A549 (cell line): Measurements from ENCODE around the gene CLEC16A. TPM values are rescaled to one million over a fixed set of nuclear protein-coding genes. Genes with fewer than 3 reads are reported as not detected.

Source experiments
- ATAC-seq, 2 experiments: fragments of 200-7000 bp in 1 of 2; fragments of >200 bp in 1 of 2; cut with Nextera tagmentation in 1 of 2; cut with Tn5 transposase in 1 of 2; 3 replicates each; pipeline versions ENCODE4 v1.8.0 to v1.9.1; 2018 to 2020; ENCODE audit warnings: mild to moderate bottlenecking in 1 of 2, moderate library complexity in 1 of 2
- CTCF ChIA-PET: fragments of 300-600 bp; sonication (Branson Sonifier 250); formaldehyde crosslinking; extraction: SDS; loops from one replicate; lab custom pipeline; 2021; ENCODE audit warnings: antibody characterized with exemption, inconsistent platforms; lab: Yijun Ruan, JAX
- POLR2A ChIA-PET: fragments of 350-600 bp; formaldehyde crosslinking; extraction: SDS; loops from one replicate; lab custom pipeline; 2021; ENCODE audit warnings: antibody characterized with exemption, inconsistent platforms; lab: Yijun Ruan, JAX
- DNase-seq, 2 experiments: peaks; one replicate each; pipeline versions ENCODE4 v3.0.0 to v3.0.0-alpha.2; 2011 to 2016; ENCODE audit warnings: low read depth in 1 of 2, low spot score in 1 of 2
- FAIRE-seq: peaks from 2 replicates; lab custom pipeline; 2011; peaks lifted over from hg19 to GRCh38; lab: Jason Lieb, UNC
- H3K27ac ChIP-seq, 2 experiments: fragments of >200 bp; sonication (Bioruptor Twin); formaldehyde crosslinking; 3 replicates each; pipeline ENCODE4 v1.5.1; 2016 to 2017
- H3K4me1 ChIP-seq: fragments of >200 bp; sonication (Bioruptor Twin); formaldehyde crosslinking; 3 replicates; pipeline ENCODE4 v1.6.1; 2016
- H3K4me2 ChIP-seq: fragments of >200 bp; sonication (Bioruptor Twin); formaldehyde crosslinking; 3 replicates; pipeline ENCODE4 v1.6.1; 2016
- H3K4me3 ChIP-seq: fragments of >200 bp; sonication (Bioruptor Twin); formaldehyde crosslinking; 3 replicates; pipeline ENCODE4 v1.5.1; 2016
- H3K9me3 ChIP-seq: fragments of >200 bp; sonication (Bioruptor Twin); formaldehyde crosslinking; 3 replicates; pipeline ENCODE4 v1.6.1; 2016
- CBX8 ChIP-seq: fragments of 200-600 bp; sonication (generic); IDR thresholded peaks from 2 replicates; pipeline ENCODE4 v1.6.1; 2016
- CEBPB ChIP-seq, 2 experiments: fragments of >200 bp in 1 of 2; sonication (Bioruptor Twin) in 1 of 2; formaldehyde crosslinking in 1 of 2; IDR thresholded peaks; 2 replicates each; pipeline ENCODE4 v1.6.1; 2012 to 2016
- CHD2 ChIP-seq: fragments of 150-350 bp; IDR thresholded peaks from 2 replicates; pipeline ENCODE4 v1.6.1; 2014; ENCODE audit warnings: low read length; ENCODE audit not compliant: partially characterized antibody
- EHF ChIP-seq: fragments of 250-450 bp; sonication (Bioruptor Pico); IDR thresholded peaks from 2 replicates; pipeline ENCODE4 v1.5.0; 2020; ENCODE audit warnings: mild to moderate bottlenecking
- ESRRA ChIP-seq: fragments of 150-350 bp; IDR thresholded peaks from 2 replicates; pipeline ENCODE4 v1.6.1; 2014; ENCODE audit warnings: mild to moderate bottlenecking, low read length, borderline replicate concordance
- FOXS1 ChIP-seq: fragments of 250-450 bp; sonication (Bioruptor Pico); IDR thresholded peaks from 2 replicates; pipeline ENCODE4 v1.5.0; 2020; ENCODE audit warnings: mild to moderate bottlenecking, moderate library complexity
- HES2 ChIP-seq: fragments of >200 bp; sonication (Bioruptor Twin); formaldehyde crosslinking; IDR thresholded peaks from 2 replicates; pipeline ENCODE4 v1.6.1; 2016
- KDM1A ChIP-seq: fragments of 200-600 bp; sonication (generic); IDR thresholded peaks from 2 replicates; pipeline ENCODE4 v1.6.1; 2016; ENCODE audit warnings: low read depth, mild to moderate bottlenecking
- KDM5A ChIP-seq: fragments of 200-600 bp; sonication (generic); IDR thresholded peaks from 2 replicates; pipeline ENCODE4 v1.6.1; 2016; ENCODE audit warnings: antibody characterized with exemption, mild to moderate bottlenecking
- MAFK ChIP-seq: fragments of 450-650 bp; IDR thresholded peaks from 2 replicates; pipeline ENCODE4 v1.6.1; 2014; ENCODE audit not compliant: partially characterized antibody
- MAZ ChIP-seq: fragments of 150-350 bp; IDR thresholded peaks from 2 replicates; pipeline ENCODE4 v1.6.1; 2014; ENCODE audit warnings: antibody characterized with exemption, low read depth, low read length, borderline replicate concordance
- NFE2L2 ChIP-seq: fragments of 150-350 bp; conservative IDR thresholded peaks from 2 replicates; pipeline ENCODE4 v1.6.1; 2014; ENCODE audit warnings: low read length
- NPAS2 ChIP-seq: fragments of 250-450 bp; sonication (Bioruptor Pico); IDR thresholded peaks from 2 replicates; pipeline ENCODE4 v1.8.0; 2022; ENCODE audit warnings: mild to moderate bottlenecking, moderate library complexity, borderline replicate concordance
- POLR2AphosphoS2 ChIP-seq: conservative IDR thresholded peaks from 2 replicates; pipeline ENCODE4 v1.6.1; 2012; ENCODE audit warnings: low read length, improper control_type of control experiment, inconsistent platforms
- RAD21 ChIP-seq, 2 experiments: fragments of >200 bp in 1 of 2; sonication (Bioruptor Twin) in 1 of 2; formaldehyde crosslinking in 1 of 2; IDR thresholded peaks in 1 of 2; conservative IDR thresholded peaks in 1 of 2; 2 replicates in 1 of 2; 3 replicates in 1 of 2; pipeline ENCODE4 v1.6.1; 2012 to 2018; ENCODE audit warnings: inconsistent platforms in 1 of 2
- RARB ChIP-seq: fragments of 250-450 bp; sonication (Bioruptor Pico); IDR thresholded peaks from 2 replicates; pipeline ENCODE4 v1.8.0; 2021; ENCODE audit warnings: mild to moderate bottlenecking, moderate library complexity
- RCOR1 ChIP-seq: fragments of 150-350 bp; IDR thresholded peaks from 2 replicates; pipeline ENCODE4 v1.6.1; 2014; ENCODE audit warnings: antibody characterized with exemption, low read length, low read depth
- SMC3 ChIP-seq: fragments of >200 bp; sonication (Bioruptor Twin); formaldehyde crosslinking; IDR thresholded peaks from 3 replicates; pipeline ENCODE4 v1.6.1; 2018; ENCODE audit warnings: inconsistent platforms
- TP53 ChIP-seq: fragments of 250-450 bp; sonication (Bioruptor Pico); IDR thresholded peaks from 2 replicates; pipeline ENCODE4 v1.5.0; 2021; ENCODE audit warnings: mild to moderate bottlenecking, moderate library complexity
- USF2 ChIP-seq: fragments of 450-650 bp; IDR thresholded peaks from 2 replicates; pipeline ENCODE4 v1.6.1; 2014; ENCODE audit warnings: antibody characterized with exemption
- ZFP36 ChIP-seq: fragments of 450-650 bp; IDR thresholded peaks from 2 replicates; pipeline ENCODE4 v1.6.1; 2014; ENCODE audit warnings: borderline replicate concordance; ENCODE audit not compliant: partially characterized antibody
- WGBS: methylation state at CpG from one replicate; pipeline ENCODE4 v1.1.6; 2017; ENCODE audit errors: missing lambda C conversion rate; 5-methylcytosine and 5-hydroxymethylcytosine counted together
- polyA plus RNA-seq, 4 experiments: library from polyadenylated mRNA; depleted of rRNA in 3 of 4; stranded (reverse); fragments of >200 nt; fragmentation: RNase III in 1 of 4; extraction: RNeasy Plus Mini Kit Qiagen cat#74134 plus additional on column Dnase treatment in 1 of 4; gene quantifications; 2 replicates in 3 of 4; 3 replicates in 1 of 4; pipeline ENCODE4 v1.2.3, GENCODE V29; 2011 to 2017
- TF ChIP-seq, protein P1 (sequence below): fragments of >200 bp; sonication (Bioruptor Twin); formaldehyde crosslinking; IDR thresholded peaks from 3 replicates; pipeline ENCODE4 v1.6.1; 2016
- TF ChIP-seq, protein P2 (sequence below): IDR thresholded peaks from 2 replicates; pipeline ENCODE4 v1.6.1; 2012

Gene CLEC16A
- polyA plus RNA-seq, 2 of the 4 experiments (the other 2 are of a cell fraction): 8.3 to 10.4 TPM

DNA sequence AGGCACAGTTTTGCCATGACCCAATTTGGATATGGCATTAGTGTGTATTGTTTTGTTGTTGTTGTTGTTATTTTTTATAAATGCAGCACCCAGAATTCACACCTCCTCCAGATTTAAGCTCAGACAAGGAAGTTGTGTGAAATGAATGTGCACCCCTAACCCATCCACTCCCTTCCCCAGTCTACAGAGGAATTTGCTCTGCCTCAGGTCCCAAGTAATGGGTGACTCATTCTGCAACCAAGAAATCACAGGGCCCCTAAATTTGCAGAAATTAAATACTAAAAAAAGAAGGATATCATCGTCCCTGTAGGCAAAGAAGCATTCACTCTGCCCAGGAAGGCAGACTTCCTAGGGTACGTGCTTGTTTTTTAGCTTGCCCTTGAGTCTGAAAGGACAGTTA lies 62.3 kb downstream of the CLEC16A start:
- DNase-seq (no peak), FAIRE-seq (no peak), ATAC-seq (no peak)
- Histone ChIP-seq H3K9me3 (no peaks in the 10 kb centered on the region), H3K4me1 (no peaks in the 10 kb centered on the region), H3K4me3 (no peak overlapping the region), H3K4me2 (no peak overlapping the region), H3K27ac (no peak overlapping the region)
- 73% methylated on average over 2 of the region's 2 CpGs for WGBS
- TF ChIP-seq HES2 (no peak), ZFP36 (no peak), FOXS1 (CRISPR knock-in tag) (no peak), MAZ (no peak), MAFK (no peak), CHD2 (no peak), RAD21 (conservative IDR thresholded peaks at IDR 0.05 in 1 of 2, IDR thresholded peaks at IDR 0.05 in 1 of 2) (no peak), EHF (CRISPR knock-in tag) (no peak), NPAS2 (no peak)
- TF ChIP-seq, protein P1, sequence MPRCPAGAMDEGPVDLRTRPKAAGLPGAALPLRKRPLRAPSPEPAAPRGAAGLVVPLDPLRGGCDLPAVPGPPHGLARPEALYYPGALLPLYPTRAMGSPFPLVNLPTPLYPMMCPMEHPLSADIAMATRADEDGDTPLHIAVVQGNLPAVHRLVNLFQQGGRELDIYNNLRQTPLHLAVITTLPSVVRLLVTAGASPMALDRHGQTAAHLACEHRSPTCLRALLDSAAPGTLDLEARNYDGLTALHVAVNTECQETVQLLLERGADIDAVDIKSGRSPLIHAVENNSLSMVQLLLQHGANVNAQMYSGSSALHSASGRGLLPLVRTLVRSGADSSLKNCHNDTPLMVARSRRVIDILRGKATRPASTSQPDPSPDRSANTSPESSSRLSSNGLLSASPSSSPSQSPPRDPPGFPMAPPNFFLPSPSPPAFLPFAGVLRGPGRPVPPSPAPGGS: no peak
- POLR2A ChIA-PET: interaction anchor here (0.6 kb wide), 1 partner anchor 340 kb away, joined by 3 read pairs; no protein-coding TSS in a partner anchor
- CTCF ChIA-PET: interaction anchor here (1.3 to 1.6 kb wide), 3 partner anchors 17 to 43 kb away, joined by 5 to 6 read pairs (median 6); no protein-coding TSS in a partner anchor

DNA sequence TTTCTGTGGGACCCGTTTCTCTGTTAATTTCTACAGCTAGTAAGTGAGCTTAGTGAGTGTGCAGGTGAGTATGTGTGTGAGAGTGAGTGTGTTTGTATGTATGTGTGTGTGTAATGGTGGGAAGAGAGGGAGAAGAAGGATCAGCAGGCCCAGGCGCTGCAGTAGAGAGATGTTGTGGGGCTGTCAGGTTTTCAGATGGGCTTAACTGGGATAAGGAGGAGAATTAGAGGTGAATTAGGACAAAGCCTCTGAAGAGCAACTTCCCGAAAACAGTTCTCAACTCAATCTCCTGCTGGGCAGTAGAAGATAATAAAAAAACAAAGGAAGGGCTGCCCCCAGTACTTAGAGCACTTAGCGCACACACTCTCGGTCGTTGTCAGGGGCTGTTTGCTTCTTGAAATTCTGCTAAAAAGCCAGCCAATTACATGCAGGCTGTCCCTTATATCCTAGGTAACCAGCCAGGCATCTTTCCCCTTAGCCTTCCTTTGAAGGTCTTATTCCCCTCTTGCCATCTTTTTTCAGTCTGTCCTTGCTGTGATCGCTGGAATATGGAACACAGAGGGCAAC lies 63.4 kb downstream of the CLEC16A start:
- Histone ChIP-seq H3K4me1 (no peaks in the 10 kb centered on the region), H3K4me3 (no peak overlapping the region), H3K27ac (no peak overlapping the region), H3K9me3 (no peaks in the 10 kb centered on the region), H3K4me2 (no peak overlapping the region)
- ChIA-PET POLR2A (no interaction called here), CTCF (interaction anchor here (0.8 to 1.6 kb wide), 3 partner anchors 18 to 349 kb away, joined by 3 to 6 read pairs (median 5); no protein-coding TSS in a partner anchor)
- TF ChIP-seq POLR2AphosphoS2 (no peak), CEBPB (IDR thresholded peaks at IDR 0.05) (no peak), USF2 (no peak), TP53 (CRISPR knock-in tag) (no peak), NFE2L2 (no peak)
- TF ChIP-seq, protein P2, sequence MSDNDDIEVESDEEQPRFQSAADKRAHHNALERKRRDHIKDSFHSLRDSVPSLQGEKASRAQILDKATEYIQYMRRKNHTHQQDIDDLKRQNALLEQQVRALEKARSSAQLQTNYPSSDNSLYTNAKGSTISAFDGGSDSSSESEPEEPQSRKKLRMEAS: no peak
- ATAC-seq (no peak), DNase-seq (no peak), FAIRE-seq (no peak)
- 95% methylated on average over 7 of the region's 7 CpGs for WGBS

- peaks cover 2% of the 10 kb centered on the region; the same call in 1 of the 3 replicates for H3K4me1 ChIP-seq
- no peak for DNase-seq
- no peak overlapping the region for H3K4me3 ChIP-seq
- H3K9me3 ChIP-seq: no peaks in the 10 kb centered on the region
- ChIA-PET POLR2A (interaction anchor here (0.6 kb wide), 1 partner anchor 949 kb away, joined by 3 read pairs; no protein-coding TSS in a partner anchor), CTCF (no interaction called here)
- FAIRE-seq: no peak
- WGBS: 78% methylated on average over 8 of the region's 8 CpGs
- ATAC-seq: no peak
- H3K27ac ChIP-seq: no peak overlapping the region; a peak in 1 of 6 replicates
- H3K4me2 ChIP-seq: no peak overlapping the region
- no peak for TF ChIP-seq ZFP36
- TF ChIP-seq RAD21 (conservative IDR thresholded peaks at IDR 0.05 in 1 of 2, IDR thresholded peaks at IDR 0.05 in 1 of 2): no peak
- TF ChIP-seq, protein P2: no peak
- no peak for TF ChIP-seq MAZ
- no peak for TF ChIP-seq FOXS1 (CRISPR knock-in tag)
- no peak for TF ChIP-seq CBX8
- TF ChIP-seq RARB (CRISPR knock-in tag): no peak
- no peak for TF ChIP-seq SMC3
- TF ChIP-seq KDM1A: no peak
- TF ChIP-seq ESRRA: no peak
- no peak for TF ChIP-seq RCOR1
- no peak for TF ChIP-seq KDM5A
Observed at GRCh38 chr16:11009027-11009755, 64.8 kb downstream of the CLEC16A start.
